OCI-LY1 (cell line): ENCODE data around the gene SLC16A4.

ENCODE experiments used
- EZH2 ChIP-seq: fragments of 200-600 bp; sonication (generic), shearing (Covaris generic); IDR thresholded peaks from 2 replicates; pipeline ENCODE4 v1.8.0; 2017; ENCODE audit warnings: borderline replicate concordance, mixed run types, mild to moderate bottlenecking, antibody characterized with exemption, low read length, moderate library complexity, mixed read lengths
- TF ChIP-seq, protein P1 (sequence below): fragments of 200-600 bp; sonication (generic), shearing (Covaris generic); IDR thresholded peaks from 2 replicates; pipeline ENCODE4 v1.5.1; 2017; ENCODE audit warnings: mild to moderate bottlenecking, antibody characterized with exemption, low read length, moderate library complexity, mixed read lengths

DNA sequence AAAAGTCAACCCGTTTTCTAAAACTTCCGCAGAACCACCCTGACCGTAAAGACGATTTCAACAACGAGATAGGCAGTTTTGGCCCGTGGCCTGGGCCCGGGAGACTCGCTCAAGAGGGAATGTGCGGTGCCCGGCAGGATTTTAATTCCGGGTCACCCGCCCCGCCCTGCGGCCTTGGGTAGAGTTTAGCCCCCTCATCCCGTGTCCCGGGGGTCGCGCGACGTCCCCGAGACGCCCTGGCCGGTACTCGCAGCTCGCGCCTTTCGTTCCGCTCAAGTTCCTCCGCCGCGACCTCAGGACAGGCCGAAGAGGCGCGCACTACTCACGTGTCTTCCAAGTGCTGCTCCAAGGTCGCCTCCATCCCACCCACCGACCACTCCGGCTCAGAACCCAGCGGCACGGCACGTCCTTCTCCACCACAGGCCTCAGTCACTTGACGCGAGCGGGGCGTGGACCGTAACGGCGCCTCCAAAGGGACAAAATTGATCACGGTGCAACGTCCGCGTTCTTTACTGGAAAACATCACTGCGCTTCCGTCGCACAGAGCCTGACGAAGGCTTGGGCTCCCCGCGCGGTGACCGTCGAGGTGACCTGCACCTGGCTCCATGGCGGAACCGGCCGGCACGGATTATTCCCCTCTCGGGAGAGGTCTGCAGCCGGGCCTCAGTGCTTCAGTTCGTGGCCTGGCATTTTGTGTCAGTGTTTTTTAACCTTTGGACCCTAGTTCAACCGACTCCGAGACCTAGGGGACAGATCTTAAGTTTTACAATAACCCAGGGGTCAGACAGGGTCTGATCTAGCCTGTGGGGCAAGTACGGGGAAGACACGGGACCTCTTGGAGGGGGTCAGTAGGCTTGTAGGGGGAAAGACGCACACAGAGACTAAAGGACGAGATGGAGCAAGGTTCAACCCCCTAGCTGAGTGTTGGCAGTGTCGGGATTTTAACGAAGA, 16.7 kb upstream of the SLC16A4 start, which contains the start of gene LAMTOR5:
- no peak for TF ChIP-seq EZH2
- TF ChIP-seq, protein P1, sequence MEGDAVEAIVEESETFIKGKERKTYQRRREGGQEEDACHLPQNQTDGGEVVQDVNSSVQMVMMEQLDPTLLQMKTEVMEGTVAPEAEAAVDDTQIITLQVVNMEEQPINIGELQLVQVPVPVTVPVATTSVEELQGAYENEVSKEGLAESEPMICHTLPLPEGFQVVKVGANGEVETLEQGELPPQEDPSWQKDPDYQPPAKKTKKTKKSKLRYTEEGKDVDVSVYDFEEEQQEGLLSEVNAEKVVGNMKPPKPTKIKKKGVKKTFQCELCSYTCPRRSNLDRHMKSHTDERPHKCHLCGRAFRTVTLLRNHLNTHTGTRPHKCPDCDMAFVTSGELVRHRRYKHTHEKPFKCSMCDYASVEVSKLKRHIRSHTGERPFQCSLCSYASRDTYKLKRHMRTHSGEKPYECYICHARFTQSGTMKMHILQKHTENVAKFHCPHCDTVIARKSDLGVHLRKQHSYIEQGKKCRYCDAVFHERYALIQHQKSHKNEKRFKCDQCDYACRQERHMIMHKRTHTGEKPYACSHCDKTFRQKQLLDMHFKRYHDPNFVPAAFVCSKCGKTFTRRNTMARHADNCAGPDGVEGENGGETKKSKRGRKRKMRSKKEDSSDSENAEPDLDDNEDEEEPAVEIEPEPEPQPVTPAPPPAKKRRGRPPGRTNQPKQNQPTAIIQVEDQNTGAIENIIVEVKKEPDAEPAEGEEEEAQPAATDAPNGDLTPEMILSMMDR = 0 out of 2 replicates have a peak, but pooled peaks have one; percentile 6
